HepG2 (cell line): ENCODE results near the gene TCL1A. TPM values are rescaled to one million over a fixed set of nuclear protein-coding genes. Genes with fewer than 3 reads are reported as not detected.

Experiments used
- ATAC-seq: fragments of 200-7000 bp; cut with Tn5 transposase; 3 replicates; pipeline ENCODE4 v1.9.1; 2020; ENCODE audit warnings: mild to moderate bottlenecking, moderate library complexity
- BruUV-seq: library from RNA; stranded (reverse); fragments of 400-500 nt; replicated peaks from 2 replicates; lab custom pipeline; 2021; lab: Mats Ljungman, UMichigan
- CTCF ChIA-PET: fragments of 300-600 bp; formaldehyde crosslinking; extraction: SDS; loops from one replicate; lab custom pipeline; 2021; ENCODE audit warnings: low total read pairs, inconsistent platforms, low intra/inter-chr PET ratio; lab: Yijun Ruan, JAX
- POLR2A ChIA-PET: fragments of 350-600 bp; sonication (Branson Sonifier 250); formaldehyde crosslinking; loops from one replicate; lab custom pipeline; 2020; ENCODE audit warnings: antibody characterized with exemption, inconsistent platforms; lab: Yijun Ruan, JAX
- DNase-seq: peaks from one replicate; pipeline ENCODE4 v3.0.0-alpha.2; 2015; ENCODE audit warnings: low spot score
- FAIRE-seq: peaks from 3 replicates; lab custom pipeline; 2011; peaks lifted over from hg19 to GRCh38; lab: Jason Lieb, UNC
- H2AFZ ChIP-seq: one replicate; pipeline ENCODE4 v1.6.1; 2011; ENCODE audit warnings: low read length, inconsistent platforms
- H3K27ac ChIP-seq: fragments of 300-600 bp; 3 replicates; pipeline ENCODE4 v1.8.0; 2011; ENCODE audit warnings: mixed run types, mild to moderate bottlenecking, mixed read lengths, low read length, inconsistent platforms; ENCODE audit not compliant: insufficient read depth; ENCODE audit errors: extremely low read length
- H3K27me3 ChIP-seq, 2 experiments: fragments of 200-600 bp in 1 of 2; 2 replicates in 1 of 2; 3 replicates in 1 of 2; pipeline versions ENCODE4 v1.6.0 to v1.8.0; 2011; ENCODE audit warnings: low read length in 2 of 2, mild to moderate bottlenecking in 2 of 2, moderate library complexity in 2 of 2, inconsistent platforms in 1 of 2; ENCODE audit not compliant: insufficient read depth in 2 of 2, control insufficient read depth in 1 of 2
- H3K36me3 ChIP-seq, 2 experiments: fragments of 200-600 bp in 1 of 2; replicated peaks in 1 of 2; 2 replicates in 1 of 2; 3 replicates in 1 of 2; pipeline versions ENCODE4 v1.5.1 to v1.8.0; 2011; ENCODE audit warnings: low read length in 2 of 2, inconsistent platforms in 1 of 2; ENCODE audit not compliant: insufficient read depth in 2 of 2, control insufficient read depth in 1 of 2
- H3K4me1 ChIP-seq: 2 replicates; pipeline ENCODE4 v1.5.1; 2012; ENCODE audit warnings: low read length, inconsistent platforms; ENCODE audit not compliant: insufficient read depth
- H3K4me2 ChIP-seq: 2 replicates; pipeline ENCODE4 v1.6.0; 2011; ENCODE audit warnings: low read depth, low read length, inconsistent platforms
- H3K4me3 ChIP-seq, 3 experiments: fragments of 200-600 bp in 1 of 3; sonication (generic), shearing (Covaris generic) in 1 of 3; replicated peaks in 1 of 3; 2 replicates each; pipeline ENCODE4 v1.5.1; 2011 to 2016; ENCODE audit warnings: low read length in 3 of 3, inconsistent platforms in 2 of 3, low read depth in 2 of 3, mild to moderate bottlenecking in 2 of 3, control low read depth in 1 of 3, mixed read lengths in 1 of 3; ENCODE audit not compliant: insufficient read depth in 1 of 3
- H3K79me2 ChIP-seq: one replicate; pipeline ENCODE4 v1.6.1; 2011; ENCODE audit warnings: low read length, inconsistent platforms; ENCODE audit not compliant: insufficient read depth
- H3K9ac ChIP-seq: 2 replicates; pipeline ENCODE4 v1.6.0; 2011; ENCODE audit warnings: mild to moderate bottlenecking, low read depth, low read length, inconsistent platforms; ENCODE audit not compliant: insufficient read depth
- H3K9me3 ChIP-seq: 2 replicates; pipeline ENCODE4 v1.5.1; 2012; ENCODE audit warnings: mild to moderate bottlenecking, low read length
- H4K20me1 ChIP-seq: 2 replicates; pipeline ENCODE4 v1.6.0; 2011; ENCODE audit warnings: inconsistent platforms, mild to moderate bottlenecking, low read length, moderate library complexity; ENCODE audit not compliant: insufficient read depth
- FIP1L1 ChIP-seq: fragments of 200-400 bp; formaldehyde crosslinking; IDR thresholded peaks from 2 replicates; pipeline ENCODE4 v1.6.1; 2018; ENCODE audit warnings: low read depth, mild to moderate bottlenecking, low read length, moderate library complexity, borderline replicate concordance; ENCODE audit not compliant: insufficient read depth
- HNRNPLL ChIP-seq: fragments of 200-400 bp; formaldehyde crosslinking; IDR thresholded peaks from 2 replicates; pipeline ENCODE4 v1.6.1; 2017; ENCODE audit warnings: mild to moderate bottlenecking, low read depth, low read length; ENCODE audit not compliant: poor library complexity, severe bottlenecking
- MAFF ChIP-seq: IDR thresholded peaks from 2 replicates; pipeline ENCODE4 v1.6.1; 2011; ENCODE audit warnings: low read depth, low read length, improper control_type of control experiment
- NFE2L2 ChIP-seq: fragments of 150-350 bp; IDR thresholded peaks from 2 replicates; pipeline ENCODE4 v1.6.1; 2014; ENCODE audit warnings: low read length
- SP1 ChIP-seq, 2 experiments: fragments of 450-650 bp in 1 of 2; sonication (generic) in 1 of 2; formaldehyde crosslinking in 1 of 2; IDR thresholded peaks; 2 replicates each; pipeline versions ENCODE4 v1.4.0 to v1.6.1; 2016 to 2020; ENCODE audit warnings: missing genetic modification reagents in 1 of 2
- ZNF337 ChIP-seq: sonication (generic); formaldehyde crosslinking; IDR thresholded peaks from 2 replicates; pipeline ENCODE4 v1.5.1; 2020; ENCODE audit warnings: missing genetic modification reagents, low read depth, mild to moderate bottlenecking, borderline replicate concordance
- ZNF383 ChIP-seq: sonication (generic); formaldehyde crosslinking; IDR thresholded peaks from 2 replicates; pipeline ENCODE4 v1.4.0; 2020; ENCODE audit warnings: missing genetic modification reagents, mild to moderate bottlenecking, borderline replicate concordance
- ZNF567 ChIP-seq: sonication (generic); formaldehyde crosslinking; IDR thresholded peaks from 2 replicates; pipeline ENCODE4 v1.8.1; 2023; ENCODE audit warnings: mild to moderate bottlenecking, missing genetic modification reagents, borderline replicate concordance
- ZNF614 ChIP-seq: IDR thresholded peaks from 2 replicates; pipeline ENCODE4 v1.6.1; 2018; ENCODE audit warnings: missing biosample characterization, missing genetic modification reagents, inconsistent platforms, borderline replicate concordance
- WGBS: methylation state at CpG from one replicate; pipeline ENCODE4 v1.1.6; 2017; ENCODE audit warnings: low lambda C conversion rate; 5-methylcytosine and 5-hydroxymethylcytosine counted together
- in situ Hi-C: cut with HindIII; loops from 2 replicates; pipeline ENCODE4 v1.10.0; 2017; ENCODE audit warnings: low pct_unique_long_range_greater_than_20kb; ENCODE audit not compliant: extremely low pct_ligation_motif_present
- intact Hi-C: fragments of 100-400 bp; cut with micrococcal nuclease; formaldehyde crosslinking; loops from one replicate; pipeline ENCODE4 v1.10.0; 2022; ENCODE audit not compliant: unreplicated experiment
- polyA plus RNA-seq, 8 experiments: library from polyadenylated mRNA; depleted of rRNA in 3 of 8; stranded (reverse) in 7 of 8; unstranded in 1 of 8; fragments of >200 nt; fragmentation: Illumina TruSeq in 4 of 8; extraction: Trizol in 4 of 8; gene quantifications; 2 replicates each; pipeline versions ENCODE4 v1.2.1 to v1.2.3, GENCODE V29; 2011 to 2016; ENCODE audit warnings: low read depth in 4 of 8, missing spikeins in 1 of 8, mixed read lengths in 1 of 8; ENCODE audit not compliant: insufficient read depth in 1 of 8
- total RNA-seq, 5 experiments: library from RNA; depleted of rRNA; stranded (reverse); fragments of >200 nt; fragmentation: Illumina TruSeq; extraction: Trizol; gene quantifications; 2 replicates each; pipeline ENCODE4 v1.2.3, GENCODE V29; 2016; ENCODE audit warnings: low read depth in 1 of 5
- TF ChIP-seq, protein P1 (sequence below): IDR thresholded peaks from 2 replicates; pipeline ENCODE4 v1.6.1; 2016
- TF ChIP-seq, protein P2 (sequence below): sonication (generic); formaldehyde crosslinking; IDR thresholded peaks from 2 replicates; pipeline ENCODE4 v1.4.0; 2020; ENCODE audit warnings: missing genetic modification reagents, mild to moderate bottlenecking, borderline replicate concordance
- TF ChIP-seq, protein P3 (sequence below): sonication (generic); formaldehyde crosslinking; IDR thresholded peaks from 2 replicates; pipeline ENCODE4 v1.8.0; 2022; ENCODE audit warnings: missing genetic modification reagents, mild to moderate bottlenecking, inconsistent platforms, borderline replicate concordance

Gene TCL1A
- total and polyA plus RNA-seq, 2 of the 13 experiments (the other 11 are each of a cell fraction or from before 2014, with no cell fraction given), result not detected

DNA sequence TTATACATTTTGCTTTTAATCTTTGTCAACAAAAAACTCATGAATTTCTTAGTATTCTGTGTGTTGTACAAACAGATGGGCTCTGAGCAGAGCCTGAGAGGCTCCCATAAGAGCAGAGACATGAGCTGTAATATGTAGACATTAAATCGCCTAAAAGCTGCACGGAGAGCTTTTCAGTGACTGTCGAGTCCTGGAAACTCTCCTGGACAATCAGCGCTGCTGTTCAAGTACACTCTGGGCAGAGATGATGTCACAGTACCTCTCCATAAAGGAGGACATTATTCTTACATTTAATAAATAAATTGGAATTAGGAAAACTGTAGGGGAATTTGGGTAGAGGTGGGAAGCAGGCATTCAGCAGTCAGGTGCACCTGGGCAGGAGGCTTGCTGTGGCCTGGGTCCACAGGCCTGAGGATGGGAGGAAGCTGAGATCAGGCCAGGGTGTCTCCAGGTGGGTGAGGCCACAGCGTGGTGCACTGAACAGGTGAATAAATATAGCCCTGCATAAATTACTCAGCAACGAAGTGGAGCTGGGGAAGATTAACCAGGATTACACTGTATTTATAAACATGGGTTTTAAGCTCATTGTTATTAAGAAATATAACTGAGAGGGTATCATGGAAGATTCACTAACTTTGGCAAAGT is 13.3 kb upstream of the TCL1A start (continued):
- TF ChIP-seq, protein P1, sequence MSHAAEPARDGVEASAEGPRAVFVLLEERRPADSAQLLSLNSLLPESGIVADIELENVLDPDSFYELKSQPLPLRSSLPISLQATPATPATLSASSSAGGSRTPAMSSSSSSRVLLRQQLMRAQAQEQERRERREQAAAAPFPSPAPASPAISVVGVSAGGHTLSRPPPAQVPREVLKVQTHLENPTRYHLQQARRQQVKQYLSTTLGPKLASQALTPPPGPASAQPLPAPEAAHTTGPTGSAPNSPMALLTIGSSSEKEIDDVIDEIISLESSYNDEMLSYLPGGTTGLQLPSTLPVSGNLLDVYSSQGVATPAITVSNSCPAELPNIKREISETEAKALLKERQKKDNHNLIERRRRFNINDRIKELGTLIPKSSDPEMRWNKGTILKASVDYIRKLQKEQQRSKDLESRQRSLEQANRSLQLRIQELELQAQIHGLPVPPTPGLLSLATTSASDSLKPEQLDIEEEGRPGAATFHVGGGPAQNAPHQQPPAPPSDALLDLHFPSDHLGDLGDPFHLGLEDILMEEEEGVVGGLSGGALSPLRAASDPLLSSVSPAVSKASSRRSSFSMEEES (CRISPR knock-in tag), result no peak

DNA sequence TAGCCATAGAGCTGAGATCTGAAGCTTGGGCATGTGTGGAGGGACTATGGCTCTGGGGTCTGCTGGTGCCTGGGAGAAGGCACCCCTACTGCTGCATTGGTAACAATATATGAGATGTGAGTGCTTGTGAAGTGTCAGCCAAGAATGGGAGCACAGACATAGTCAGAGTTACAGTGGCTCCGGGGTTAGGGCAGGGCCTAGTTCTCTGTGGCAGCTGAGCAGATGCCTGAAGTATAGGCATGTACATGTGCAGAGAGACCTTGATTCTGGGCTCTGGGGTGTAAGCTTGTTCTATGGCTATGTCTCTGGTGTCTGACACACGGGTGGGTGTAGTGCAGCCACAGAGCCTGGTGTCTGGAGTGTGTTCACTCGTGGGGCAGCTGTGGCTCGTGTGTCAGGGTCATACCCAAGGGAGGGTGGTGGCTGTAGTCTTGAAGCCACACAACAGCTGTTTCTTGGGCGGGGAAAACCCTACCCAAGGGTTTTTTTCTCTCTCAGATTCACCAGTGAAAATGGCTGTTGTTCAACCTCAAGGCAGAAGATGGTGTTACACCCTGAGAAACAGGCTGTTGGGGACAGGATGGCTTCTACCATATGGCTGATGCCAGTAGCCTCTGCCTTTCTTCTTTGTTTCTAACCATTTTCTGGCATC is 11.9 kb upstream of the TCL1A start:
- no TSS peak for BruUV-seq
- DNase-seq, result no peak
- intact Hi-C loops (no loop called here), in situ Hi-C loops (no loop called here)
- ChIA-PET POLR2A (no interaction called here), CTCF (no interaction called here)
- no peak overlapping the region for H3K9ac ChIP-seq
- H3K4me1 ChIP-seq, result no peaks in the 10 kb centered on the region
- H2AFZ ChIP-seq, result no peak overlapping the region
- no peaks in the 10 kb centered on the region for H3K36me3 ChIP-seq
- peaks cover 0 to 4% of the 10 kb centered on the region in 2 experiments; a peak in 1 of 5 replicates for H3K27me3 ChIP-seq
- TF ChIP-seq ZNF383 (no peak), ZNF337 (CRISPR knock-in tag) (no peak), ZNF567 (CRISPR knock-in tag) (no peak), SP1 (IDR thresholded peaks at IDR 0.05) (no peak), SP1 (CRISPR knock-in tag; IDR thresholded peaks at IDR 0.05) (no peak), ZNF614 (CRISPR knock-in tag) (no peak), HNRNPLL (no peak), MAFF (no peak), FIP1L1 (no peak), NFE2L2 (no peak)
- TF ChIP-seq, protein P2, sequence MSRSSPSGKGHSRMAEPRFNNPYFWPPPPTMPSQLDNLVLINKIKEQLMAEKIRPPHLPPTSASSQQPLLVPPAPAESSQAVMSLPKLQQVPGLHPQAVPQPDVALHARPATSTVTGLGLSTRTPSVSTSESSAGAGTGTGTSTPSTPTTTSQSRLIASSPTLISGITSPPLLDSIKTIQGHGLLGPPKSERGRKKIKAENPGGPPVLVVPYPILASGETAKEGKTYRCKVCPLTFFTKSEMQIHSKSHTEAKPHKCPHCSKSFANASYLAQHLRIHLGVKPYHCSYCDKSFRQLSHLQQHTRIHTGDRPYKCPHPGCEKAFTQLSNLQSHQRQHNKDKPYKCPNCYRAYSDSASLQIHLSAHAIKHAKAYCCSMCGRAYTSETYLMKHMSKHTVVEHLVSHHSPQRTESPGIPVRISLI, result no peak
- TF ChIP-seq, protein P3, sequence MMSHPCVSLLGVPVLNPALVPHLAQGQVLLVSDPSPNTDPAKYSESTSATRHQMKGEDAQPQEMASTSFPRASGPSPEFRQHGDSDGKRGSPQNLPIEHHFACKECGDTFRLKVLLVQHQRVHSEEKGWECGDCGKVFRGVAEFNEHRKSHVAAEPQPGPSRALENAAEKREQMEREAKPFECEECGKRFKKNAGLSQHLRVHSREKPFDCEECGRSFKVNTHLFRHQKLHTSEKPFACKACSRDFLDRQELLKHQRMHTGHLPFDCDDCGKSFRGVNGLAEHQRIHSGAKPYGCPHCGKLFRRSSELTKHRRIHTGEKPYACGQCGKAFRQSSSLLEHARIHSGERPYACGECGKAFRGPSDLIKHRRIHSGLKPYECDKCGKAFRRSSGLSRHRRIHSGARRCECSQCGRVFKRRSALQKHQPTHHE (CRISPR knock-in tag), result no peak
- no peaks in the 10 kb centered on the region for H4K20me1 ChIP-seq
- no peak overlapping the region for H3K4me2 ChIP-seq
- H3K79me2 ChIP-seq, result no peaks in the 10 kb centered on the region
- no peak overlapping the region for H3K27ac ChIP-seq
- FAIRE-seq, result no peak
- no peak overlapping the region for H3K4me3 ChIP-seq
- WGBS, result 4% methylated on average over 4 of the region's 5 CpGs
- ATAC-seq, result no peak
- no peaks in the 10 kb centered on the region for H3K9me3 ChIP-seq
